EH (cell line): ENCODE results near the gene SOS2.

ENCODE experiments used
- DNase-seq: peaks from one replicate; pipeline ENCODE4 v3.0.0-alpha.2; 2015; ENCODE audit warnings: low read depth

The SOS2 gene

GRCh38 chr14:50225974-50226297 lies 5.4 kb downstream of the SOS2 start:
- no peak for DNase-seq

DNA sequence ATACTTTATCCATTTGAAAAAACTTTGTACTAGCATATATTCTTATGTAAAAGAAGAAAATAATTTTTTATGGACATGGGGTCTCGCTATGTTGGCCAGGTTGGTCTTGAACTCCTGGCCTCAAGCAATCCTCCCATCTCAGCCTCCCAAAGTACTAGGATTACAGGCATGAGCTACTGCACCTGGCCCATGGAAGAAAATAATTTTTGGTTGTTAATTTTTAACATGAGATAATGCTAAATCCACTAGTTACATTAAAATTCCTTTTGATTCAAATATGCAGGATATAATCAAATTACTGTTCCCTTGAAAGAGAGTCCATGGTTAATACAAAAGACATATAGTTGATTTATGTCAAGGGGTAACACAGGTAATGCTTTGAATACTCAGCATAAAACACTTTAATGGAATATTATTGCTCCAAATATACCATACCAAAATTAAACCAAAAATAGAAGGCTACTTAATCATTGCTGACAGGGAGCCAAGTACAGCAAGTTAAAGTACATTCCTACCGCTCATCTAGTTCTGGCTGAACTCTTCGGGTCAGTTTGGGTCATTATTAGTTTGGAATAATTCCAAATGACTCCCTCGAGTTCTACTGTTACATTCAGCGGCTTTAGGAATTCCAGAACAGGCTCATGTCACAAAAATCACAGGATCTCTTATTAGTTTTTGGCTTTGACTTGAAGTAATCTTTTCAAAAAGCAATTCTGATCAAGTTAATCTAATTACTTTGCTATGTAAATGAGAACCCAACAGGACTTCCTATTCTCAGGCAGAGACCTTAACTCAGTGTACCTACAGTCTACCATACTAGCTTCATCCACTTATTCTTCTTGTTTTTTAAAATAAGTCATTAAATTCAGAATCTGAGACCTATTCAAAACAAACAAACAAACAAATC lies 6.1 kb downstream of the SOS2 start:
- peak; percentile 96 for DNase-seq

DNA sequence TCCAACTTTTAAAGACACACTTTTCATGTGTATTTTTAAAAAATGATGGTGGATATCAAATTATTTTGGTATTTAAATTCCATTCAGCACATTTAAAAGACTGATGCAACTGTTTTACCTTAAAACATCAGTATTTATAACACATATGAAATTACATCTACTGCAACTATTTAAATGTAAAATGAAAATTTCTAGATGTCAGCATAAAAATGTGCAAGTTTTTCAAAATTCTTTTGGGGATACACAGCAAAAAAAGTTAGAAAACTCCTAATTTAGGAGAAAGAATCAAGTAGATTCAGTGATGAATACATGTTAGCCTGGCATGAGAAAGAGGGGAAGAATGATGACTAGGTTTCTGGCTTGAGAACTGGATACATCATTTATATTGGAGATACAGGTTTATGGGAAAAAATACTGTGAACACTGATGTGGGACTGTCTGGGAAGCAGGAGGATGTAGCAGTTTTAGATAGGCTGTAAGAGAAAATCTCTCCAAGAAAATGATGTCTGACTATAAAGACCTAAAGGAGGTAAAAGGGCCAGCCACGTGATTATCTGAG lies 9.2 kb downstream of the SOS2 start:
- DNase-seq, result peak; percentile 45

DNA sequence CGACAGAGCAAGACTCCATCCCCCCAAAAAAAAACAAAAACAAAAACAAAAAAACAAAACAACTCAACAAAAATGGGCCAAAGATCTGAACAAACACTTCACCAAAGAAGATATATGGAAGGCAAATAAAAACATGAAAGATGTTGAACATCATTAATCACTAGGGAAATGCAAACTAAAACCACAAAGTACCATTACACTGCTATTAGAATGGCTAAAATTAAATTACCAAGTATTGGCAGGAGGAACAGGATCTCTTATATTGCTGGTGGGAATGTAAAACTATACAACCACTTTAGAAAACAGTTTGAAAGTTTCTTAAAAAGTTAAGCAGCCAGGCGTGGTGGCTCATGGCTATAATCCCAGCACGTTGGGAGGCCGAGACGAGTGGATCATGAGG lies 12.9 kb downstream of the SOS2 start:
- no peak for DNase-seq

DNA sequence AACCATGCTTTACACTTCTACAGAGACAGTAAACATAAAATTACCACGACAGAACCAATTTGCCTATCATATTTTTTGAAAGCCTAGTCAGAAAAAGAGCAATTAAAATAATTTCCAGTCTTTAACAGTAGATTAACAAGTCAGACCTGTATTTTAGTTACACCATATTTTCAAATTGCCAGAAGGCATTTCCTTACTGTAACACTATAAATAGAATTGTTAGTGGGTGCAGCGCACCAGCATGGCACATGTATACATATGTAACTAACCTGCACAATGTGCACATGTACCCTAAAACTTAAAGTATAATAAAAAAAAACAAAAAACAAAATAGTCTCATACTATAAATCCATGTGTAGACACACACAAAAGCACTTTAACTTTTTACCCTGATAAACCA lies 16.0 kb downstream of the SOS2 start:
- no peak for DNase-seq

GRCh38 chr14:50213795-50214194 lies 17.6 kb downstream of the SOS2 start:
- no peak for DNase-seq

GRCh38 chr14:50212726-50213125 lies 18.7 kb downstream of the SOS2 start:
- no peak for DNase-seq

DNA sequence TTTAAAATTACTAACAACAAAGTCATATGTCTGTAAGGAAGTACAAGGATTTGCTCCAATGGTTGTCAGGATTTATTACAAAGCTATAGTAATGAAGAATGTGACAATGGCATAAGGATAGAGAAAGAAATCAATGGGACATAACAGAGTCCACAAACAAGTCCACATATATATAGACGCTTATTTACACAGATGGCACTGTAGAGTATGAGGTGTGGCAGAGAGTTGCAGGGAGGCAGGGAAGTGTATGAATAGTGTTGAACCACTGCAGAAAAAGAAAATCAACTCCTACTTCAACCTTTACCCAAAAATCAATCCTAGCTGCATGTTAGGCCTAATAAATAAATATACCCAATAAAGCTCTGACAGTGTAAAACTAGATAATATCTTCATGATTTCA lies 21.3 kb downstream of the SOS2 start:
- no peak for DNase-seq

- no peak for DNase-seq
These were observed 32.9 kb downstream of the SOS2 start for GRCh38 chr14:50198499-50198898.

DNA sequence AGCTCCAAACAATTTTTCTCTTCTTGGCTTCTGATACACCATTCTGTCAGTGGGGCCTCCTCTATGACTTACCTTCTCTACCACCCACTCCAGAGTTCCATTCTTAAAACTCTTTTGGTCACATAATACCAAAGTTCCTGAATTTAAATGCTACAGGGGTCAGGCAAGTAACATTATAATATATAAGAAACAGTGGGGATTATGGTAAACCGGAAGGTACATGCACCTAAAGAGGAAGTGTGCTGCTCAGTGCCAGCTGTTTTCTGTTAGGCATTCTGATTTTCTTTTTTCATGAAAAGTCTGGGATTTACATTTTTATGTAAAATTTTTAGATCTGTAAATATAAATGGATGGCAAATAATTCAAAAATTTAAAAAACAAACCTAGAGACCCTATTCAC lies 39.9 kb downstream of the SOS2 start:
- DNase-seq, result no peak

DNA sequence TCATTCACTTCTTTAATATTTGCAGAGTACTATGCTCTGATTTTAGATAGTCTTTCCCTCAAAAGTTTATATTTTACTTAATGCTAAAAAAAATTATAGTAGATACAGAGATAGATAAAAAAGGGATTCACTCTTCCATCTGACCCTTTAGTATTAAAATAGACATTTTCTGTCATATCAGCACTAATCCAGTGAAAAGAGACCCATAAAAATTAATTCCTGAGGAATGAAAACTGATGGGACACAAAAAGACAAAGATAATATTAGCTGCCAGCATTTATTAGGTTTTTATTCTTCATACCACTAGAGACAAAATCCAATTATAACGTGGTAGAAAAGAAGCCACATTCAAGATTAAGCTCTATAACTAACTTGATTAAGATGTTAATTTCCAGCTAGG lies 45.3 kb downstream of the SOS2 start:
- no peak for DNase-seq

DNA sequence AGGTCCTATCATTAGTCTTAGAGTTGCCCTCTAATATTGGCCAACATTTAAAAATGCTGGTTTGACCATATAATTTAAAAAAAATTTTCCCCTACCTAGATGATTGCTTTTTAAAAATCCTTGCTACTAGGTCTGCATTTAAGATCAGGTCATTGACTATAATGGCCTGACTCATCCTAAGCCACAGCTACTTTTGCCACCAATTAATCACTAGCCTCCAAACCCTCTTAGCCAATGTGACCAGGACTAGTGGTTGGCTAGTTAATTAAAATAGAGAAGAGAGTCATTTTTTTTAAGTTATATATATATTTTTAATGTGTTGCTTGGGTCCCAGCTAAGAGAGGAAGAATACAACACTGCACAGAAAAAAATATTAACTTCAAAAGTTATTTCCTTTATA lies 57.5 kb downstream of the SOS2 start:
- DNase-seq, result peak; percentile 28

DNA sequence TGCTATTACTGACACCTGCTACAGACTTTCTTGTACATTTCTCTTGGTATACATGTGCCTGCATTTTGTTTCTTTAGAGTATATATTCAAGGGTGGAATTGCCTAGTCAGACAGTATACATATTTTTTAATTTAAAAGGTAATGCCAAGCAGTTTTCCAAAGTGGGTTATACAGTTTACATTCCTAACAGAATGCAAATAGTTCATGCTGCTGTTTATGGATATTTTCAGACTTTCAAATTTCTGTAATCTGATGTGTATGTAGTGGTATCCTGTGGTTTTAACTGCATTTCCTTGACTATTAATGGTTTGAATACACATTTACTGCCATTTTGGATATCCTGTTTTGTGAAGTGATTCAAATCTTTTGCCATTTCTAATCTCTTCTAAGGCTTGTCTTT lies 59.5 kb downstream of the SOS2 start:
- DNase-seq, result no peak

GRCh38 chr14:50167381-50167780 lies 64.0 kb downstream of the SOS2 start:
- DNase-seq, result peak; percentile 3

DNA sequence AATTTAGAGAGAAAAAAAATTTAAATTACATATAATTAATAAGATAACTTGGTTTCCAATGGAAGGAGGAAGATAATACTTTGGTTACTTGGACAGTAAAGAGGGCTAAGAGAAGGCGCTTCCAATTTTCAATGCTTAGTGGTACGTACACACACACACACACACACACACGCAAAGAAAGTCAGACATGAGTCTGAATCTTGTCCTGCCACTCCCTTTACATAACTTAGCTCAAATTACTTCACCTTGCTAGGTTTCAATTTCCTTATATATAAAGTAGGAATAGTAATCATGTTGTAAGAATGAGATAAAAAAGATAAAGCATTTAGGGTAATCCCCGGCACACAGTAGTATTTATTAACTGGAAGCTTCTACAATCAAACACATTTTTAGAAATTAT lies 75.3 kb downstream of the SOS2 start:
- DNase-seq, result no peak

GRCh38 chr14:50148799-50149198 lies 82.6 kb downstream of the SOS2 start:
- DNase-seq, result no peak

DNA sequence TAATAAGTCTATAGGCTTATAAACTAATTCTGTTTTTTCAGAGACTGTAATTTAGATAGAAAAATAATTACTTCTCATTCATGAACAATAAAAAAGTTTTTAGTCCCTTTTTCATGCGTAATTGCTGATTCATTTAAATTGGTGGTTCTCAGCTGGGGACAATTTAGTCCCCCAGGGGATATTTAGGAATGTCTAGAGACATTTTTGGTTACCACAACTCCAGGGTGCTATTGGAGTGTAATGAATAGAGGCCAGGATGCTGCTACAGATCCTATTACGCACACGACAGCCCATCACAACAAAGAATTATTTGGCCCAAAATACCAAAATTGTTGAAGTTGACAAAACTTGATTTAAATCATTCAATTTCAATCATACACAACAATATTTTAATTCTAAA lies 92.2 kb downstream of the SOS2 start:
- peak; percentile 81 for DNase-seq

- DNase-seq, result no peak
These were observed 103.6 kb downstream of the SOS2 start for GRCh38 chr14:50127802-50128201.

DNA sequence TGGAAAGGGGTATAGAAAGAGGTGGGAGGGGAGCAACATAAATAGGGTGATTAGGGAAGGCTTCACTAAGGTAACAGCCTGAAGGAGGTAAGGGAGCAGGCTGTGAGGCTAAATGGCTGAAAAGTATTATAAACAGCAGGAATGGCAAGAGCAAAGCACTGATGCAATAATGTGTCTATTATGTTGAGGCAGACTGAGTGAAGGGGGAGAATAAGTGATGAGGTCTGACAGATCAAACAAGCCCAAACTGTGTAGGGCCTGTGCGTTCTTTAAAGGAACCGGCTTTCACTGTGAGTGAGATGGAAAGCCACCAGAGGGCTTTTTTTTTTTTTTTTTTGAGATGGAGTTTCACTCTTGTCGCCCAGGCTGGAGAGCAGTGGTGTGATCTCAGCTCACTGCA lies 108.3 kb downstream of the SOS2 start:
- no peak for DNase-seq

DNA sequence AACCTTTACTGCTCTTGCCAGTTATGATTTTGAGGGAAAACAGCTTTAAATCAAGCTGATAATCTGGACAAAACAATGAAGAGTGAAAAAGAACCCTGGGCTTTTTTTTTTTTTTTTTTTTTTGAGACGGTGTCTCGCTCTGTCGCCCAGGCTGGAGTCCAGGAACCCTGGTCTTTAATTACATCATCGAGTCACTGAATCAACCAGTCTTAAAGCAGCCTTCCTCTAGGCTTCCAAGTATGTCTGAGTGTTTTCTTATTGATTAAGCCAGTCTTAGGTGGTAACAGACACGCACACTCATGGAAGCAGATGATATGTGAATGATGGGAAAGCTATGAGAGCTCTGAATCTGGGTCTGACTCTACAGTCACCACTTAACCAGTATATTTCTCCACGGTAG lies 109.1 kb downstream of the SOS2 start:
- no peak for DNase-seq

DNA sequence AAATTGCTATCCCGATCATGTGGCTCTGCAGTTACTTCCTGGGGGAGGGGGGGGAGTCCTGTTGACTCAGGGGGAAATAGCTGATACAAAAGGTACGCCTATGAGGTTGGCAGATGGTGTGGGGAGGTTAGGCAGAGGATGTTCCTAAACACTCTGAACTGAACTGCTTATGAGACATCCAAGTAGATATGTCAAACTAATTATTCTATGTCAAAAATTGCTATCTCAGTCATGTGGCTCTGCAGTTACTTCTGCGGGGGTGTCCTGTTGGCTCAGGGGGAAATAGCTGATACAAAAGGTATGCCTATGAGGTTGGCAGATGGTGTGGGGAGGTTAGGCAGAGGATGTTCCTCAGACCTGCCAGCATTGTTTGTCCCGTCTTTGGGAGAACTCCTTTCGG lies 109.9 kb downstream of the SOS2 start:
- DNase-seq, result no peak

DNA sequence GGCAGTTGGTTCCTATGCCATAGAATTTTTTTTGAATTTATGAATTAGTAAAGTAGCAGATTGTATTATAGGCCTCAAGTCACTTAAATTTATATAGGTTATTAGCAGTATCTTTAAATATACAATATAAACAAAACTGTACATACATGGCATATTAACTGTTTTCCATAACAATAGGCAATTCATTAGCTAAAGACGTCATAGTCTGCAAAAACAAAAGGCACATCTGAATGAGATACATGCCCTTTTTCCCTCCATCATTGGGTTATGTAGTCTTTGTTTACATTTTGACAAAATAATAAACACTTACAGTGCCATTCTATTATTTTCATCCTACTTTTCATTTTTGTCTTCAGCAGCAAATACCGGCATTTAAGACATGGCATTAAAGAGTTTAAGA lies 113.9 kb downstream of the SOS2 start:
- no peak for DNase-seq

DNA sequence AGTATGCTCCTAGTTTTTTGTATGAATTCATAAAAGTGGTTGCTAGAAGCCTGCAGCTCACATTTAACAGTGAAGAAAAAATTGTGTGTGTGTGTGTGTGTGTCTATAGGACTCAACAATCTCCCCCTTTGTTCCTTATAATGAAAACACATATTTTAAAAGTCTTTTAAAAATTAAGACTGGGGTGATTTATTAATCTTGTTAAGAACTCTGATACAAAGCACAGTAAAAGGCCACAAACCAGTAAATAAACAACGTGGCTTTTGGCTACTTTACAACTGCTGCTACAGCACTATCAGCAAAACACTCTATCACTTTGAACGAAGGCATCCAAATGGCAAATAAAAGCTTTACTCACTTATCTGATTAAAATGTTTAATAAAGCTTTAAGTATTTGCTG lies 114.4 kb downstream of the SOS2 start:
- DNase-seq, result peak; percentile 3
